ENCODE results near the gene DDAH1.

The DDAH1 gene

DNA sequence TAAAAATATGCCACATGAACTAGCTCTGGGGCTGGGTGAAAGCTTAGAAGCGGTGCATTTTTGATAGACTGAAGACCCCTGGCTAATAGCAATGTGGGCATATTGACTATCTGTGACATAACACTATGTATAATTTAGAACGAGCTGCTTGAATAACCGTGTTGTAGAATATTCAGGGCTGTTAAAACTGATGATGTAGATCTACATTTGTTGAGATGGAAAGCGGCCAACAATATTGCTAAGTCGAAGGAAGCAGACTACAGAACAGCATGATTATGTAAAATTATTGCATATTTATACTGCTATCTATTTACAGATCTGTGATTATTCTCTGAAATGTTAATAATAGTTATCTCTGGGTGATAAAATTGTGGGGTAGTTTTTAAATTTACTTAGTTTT lies 147.4 kb downstream of the DDAH1 start:
- TF ChIP-seq, protein P1, sequence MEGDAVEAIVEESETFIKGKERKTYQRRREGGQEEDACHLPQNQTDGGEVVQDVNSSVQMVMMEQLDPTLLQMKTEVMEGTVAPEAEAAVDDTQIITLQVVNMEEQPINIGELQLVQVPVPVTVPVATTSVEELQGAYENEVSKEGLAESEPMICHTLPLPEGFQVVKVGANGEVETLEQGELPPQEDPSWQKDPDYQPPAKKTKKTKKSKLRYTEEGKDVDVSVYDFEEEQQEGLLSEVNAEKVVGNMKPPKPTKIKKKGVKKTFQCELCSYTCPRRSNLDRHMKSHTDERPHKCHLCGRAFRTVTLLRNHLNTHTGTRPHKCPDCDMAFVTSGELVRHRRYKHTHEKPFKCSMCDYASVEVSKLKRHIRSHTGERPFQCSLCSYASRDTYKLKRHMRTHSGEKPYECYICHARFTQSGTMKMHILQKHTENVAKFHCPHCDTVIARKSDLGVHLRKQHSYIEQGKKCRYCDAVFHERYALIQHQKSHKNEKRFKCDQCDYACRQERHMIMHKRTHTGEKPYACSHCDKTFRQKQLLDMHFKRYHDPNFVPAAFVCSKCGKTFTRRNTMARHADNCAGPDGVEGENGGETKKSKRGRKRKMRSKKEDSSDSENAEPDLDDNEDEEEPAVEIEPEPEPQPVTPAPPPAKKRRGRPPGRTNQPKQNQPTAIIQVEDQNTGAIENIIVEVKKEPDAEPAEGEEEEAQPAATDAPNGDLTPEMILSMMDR (IDR thresholded peaks at IDR 0.05; ENCODE audit: control extremely low read depth, extremely low read depth, low read depth, missing control alignments): no peak
- DNase-seq (ENCODE audit: extremely low spot score): no peak
- POLR2A ChIA-PET: no interaction called here
- CTCF ChIA-PET: interaction anchor here (1.8 to 2.6 kb wide), 2 partner anchors 10 to 22 kb away, joined by 6 read pairs; no protein-coding TSS in a partner anchor

DNA sequence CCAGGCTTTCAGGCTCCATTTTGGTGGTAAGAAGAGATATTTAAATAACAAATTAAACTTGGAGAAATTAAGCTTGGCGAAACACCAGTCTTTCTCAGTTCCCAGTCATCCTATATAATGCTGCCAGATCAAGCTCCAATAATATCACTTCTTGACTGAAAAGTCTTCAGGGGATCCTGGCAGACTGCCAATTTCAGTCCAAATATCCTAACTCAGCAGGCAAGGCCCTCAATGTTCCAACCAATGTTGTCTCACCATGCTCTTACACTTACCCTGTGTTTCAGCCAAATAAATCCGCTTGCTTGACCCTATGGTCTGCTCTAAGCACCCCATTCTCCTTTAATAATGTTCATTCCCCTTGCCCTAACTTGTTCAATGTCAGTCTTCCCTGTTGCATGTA lies 148.6 kb downstream of the DDAH1 start:
- TF ChIP-seq, protein P1 (IDR thresholded peaks at IDR 0.05; ENCODE audit: control extremely low read depth, extremely low read depth, low read depth, missing control alignments): no peak
- CTCF ChIA-PET: interaction anchor here (1.3 to 2.6 kb wide), 4 partner anchors 8 to 23 kb away, joined by 5 to 6 read pairs (median 6); no protein-coding TSS in a partner anchor
- DNase-seq (ENCODE audit: extremely low spot score): no peak
- POLR2A ChIA-PET: no interaction called here

DNA sequence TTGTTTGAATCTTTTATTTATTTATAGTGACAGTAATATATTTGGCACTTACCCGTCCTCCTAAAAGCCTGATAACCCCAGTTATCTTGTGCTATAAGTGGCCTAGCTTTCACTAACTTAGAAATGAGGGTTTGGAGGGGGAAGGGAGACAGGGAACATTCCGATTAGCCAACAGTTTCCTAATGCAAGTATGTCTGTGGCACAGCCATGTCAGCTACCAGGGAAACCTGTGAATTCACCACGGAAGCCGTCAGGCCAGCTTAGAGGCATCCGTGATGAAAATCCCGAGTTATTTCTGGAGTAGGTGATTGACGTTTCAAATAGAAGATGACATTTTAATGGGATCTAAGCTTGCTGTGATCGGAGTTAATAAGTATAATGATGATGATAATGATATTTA lies 149.2 kb downstream of the DDAH1 start:
- TF ChIP-seq, protein P1 (IDR thresholded peaks at IDR 0.05; ENCODE audit: control extremely low read depth, extremely low read depth, low read depth, missing control alignments): no peak
- no peak for DNase-seq (ENCODE audit: extremely low spot score)
- ChIA-PET CTCF (interaction anchor here (1.3 to 2.6 kb wide), 3 partner anchors 8 to 23 kb away, joined by 5 to 6 read pairs (median 6); no protein-coding TSS in a partner anchor), POLR2A (no interaction called here)

DNA sequence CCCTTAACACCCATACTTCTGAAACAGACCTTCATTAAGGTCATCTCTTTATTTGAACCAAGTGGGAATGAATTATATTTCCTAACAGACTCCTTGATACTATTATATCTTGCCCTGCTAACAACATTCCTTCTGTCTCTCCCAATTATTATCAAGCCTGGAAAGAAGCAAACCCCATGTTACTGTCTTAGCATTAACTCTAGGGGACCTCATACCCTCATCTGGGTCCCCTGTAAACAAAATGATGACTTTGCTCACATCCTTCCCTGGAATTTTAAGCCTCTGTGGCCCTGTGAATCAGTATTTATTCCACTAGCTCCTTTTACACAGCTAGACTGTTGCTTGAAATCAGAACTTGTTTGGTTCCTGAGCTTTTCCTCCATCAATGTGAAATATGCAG lies 150.2 kb downstream of the DDAH1 start:
- ChIA-PET POLR2A (no interaction called here), CTCF (interaction anchor here (0.9 to 2.3 kb wide), 2 partner anchors 10 to 17 kb away, joined by 3 to 6 read pairs; no protein-coding TSS in a partner anchor)
- no peak for DNase-seq (ENCODE audit: extremely low spot score)
- TF ChIP-seq, protein P1 (IDR thresholded peaks at IDR 0.05; ENCODE audit: control extremely low read depth, extremely low read depth, low read depth, missing control alignments): no peak

DNA sequence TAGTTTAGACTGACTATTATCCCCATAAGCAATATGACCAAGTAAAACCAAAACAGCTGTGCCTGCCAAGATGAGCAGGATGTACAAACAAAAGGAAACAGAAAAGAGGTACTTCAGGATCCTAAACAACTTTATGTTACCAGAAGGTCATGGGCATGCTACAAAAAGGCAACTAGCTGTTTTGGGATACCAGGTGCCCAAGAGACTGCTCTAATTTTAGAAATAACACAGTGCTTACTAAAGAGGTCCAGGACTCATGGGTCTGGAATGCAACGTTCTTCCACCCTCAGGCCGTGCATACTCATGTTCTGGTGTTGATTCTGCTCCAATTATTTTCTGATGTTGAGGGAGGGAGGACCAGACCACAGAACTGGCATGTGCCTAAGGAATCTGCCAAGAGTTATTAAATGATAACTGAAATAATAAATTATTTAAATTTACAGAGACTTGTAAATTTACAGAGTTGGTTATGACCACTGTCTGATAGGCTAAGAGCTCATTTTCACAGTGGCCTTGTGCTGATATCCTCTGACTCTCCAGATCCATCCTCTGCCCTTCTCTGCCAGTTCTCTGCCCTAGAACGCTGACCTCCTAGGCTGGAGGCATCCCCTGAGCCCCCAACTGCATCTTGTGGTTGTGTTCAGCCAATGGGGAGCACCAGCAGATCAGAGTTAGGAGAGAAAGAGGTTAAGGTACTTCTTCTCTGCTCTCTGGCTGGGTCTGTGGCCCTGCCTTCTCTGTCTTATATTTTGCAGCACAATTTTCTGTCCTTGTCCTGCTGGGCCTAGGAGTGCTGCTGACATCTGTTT lies 150.9 kb downstream of the DDAH1 start:
- TF ChIP-seq, protein P1 (IDR thresholded peaks at IDR 0.05; ENCODE audit: control extremely low read depth, extremely low read depth, low read depth, missing control alignments): no peak
- DNase-seq (ENCODE audit: extremely low spot score): no peak
- CTCF ChIA-PET: interaction anchor here (0.9 kb wide), 1 partner anchor 9 kb away, joined by 3 read pairs; no protein-coding TSS in a partner anchor
- POLR2A ChIA-PET: no interaction called here

DNA sequence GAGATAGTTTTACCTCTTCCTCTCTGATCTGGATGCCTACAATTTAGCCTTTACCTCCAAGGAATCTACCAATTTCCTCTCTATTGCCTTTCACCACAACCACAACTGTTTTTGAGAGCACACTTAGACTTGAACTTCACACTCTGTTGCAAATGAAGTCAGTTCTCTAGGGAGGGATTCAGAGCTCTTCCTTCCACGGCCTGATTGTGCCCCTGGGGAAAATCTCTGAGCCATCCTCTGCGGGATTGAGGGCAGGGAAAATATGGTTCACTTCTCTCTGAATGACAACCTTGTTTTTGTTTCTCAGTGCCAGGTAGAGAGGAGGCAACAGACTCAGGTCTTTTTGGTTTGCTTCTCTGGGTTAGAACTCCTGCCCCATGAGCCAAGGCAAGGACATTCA lies 153.1 kb downstream of the DDAH1 start:
- ChIA-PET POLR2A (no interaction called here), CTCF (interaction anchor here (1.6 kb wide), 1 partner anchor 100 kb away, joined by 3 read pairs; no protein-coding TSS in a partner anchor)
- TF ChIP-seq, protein P1 (IDR thresholded peaks at IDR 0.05; ENCODE audit: control extremely low read depth, extremely low read depth, low read depth, missing control alignments): no peak
- no peak for DNase-seq (ENCODE audit: extremely low spot score)

All from GM10248 (cell line).